Heart left ventricle (tissue), 16 donors: ENCODE results near the gene ADAMTS12. TPM values are rescaled to one million over a fixed set of nuclear protein-coding genes. Genes with fewer than 3 reads are reported as not detected.

Experiments used
- ATAC-seq, 4 donors: fragments of 200-7000 bp; cut with Tn5 transposase; one replicate each; pipeline ENCODE4 v1.9.1; 2020 to 2022; ENCODE audit warnings: moderate library complexity in 4 of 4, mild to moderate bottlenecking in 3 of 4, moderate number of reproducible peaks in 1 of 4
- DNase-seq, 5 donors: peaks; one replicate each; pipeline ENCODE4 v3.0.0-alpha.2; 2020
- H3K27ac ChIP-seq, 12 donors: fragments of 200-600 bp; sonication (generic) in 4 of 12; one replicate each; pipeline versions ENCODE4 v1.5.0 to v1.8.0; 2016 to 2022; ENCODE audit warnings: mild to moderate bottlenecking in 2 of 12
- H3K27me3 ChIP-seq, 9 donors: fragments of 200-600 bp; sonication (generic) in 2 of 9; one replicate each; pipeline versions ENCODE4 v1.5.1 to v1.8.0; 2016 to 2022; ENCODE audit warnings: mild to moderate bottlenecking in 3 of 9
- H3K36me3 ChIP-seq, 9 donors: fragments of 200-600 bp; sonication (generic) in 2 of 9; one replicate each; pipeline versions ENCODE4 v1.5.0 to v1.8.0; 2018 to 2022; ENCODE audit warnings: mild to moderate bottlenecking in 2 of 9
- H3K4me1 ChIP-seq, 12 donors: fragments of 200-600 bp; sonication (generic) in 4 of 12; one replicate each; pipeline versions ENCODE4 v1.5.0 to v1.8.0; 2016 to 2022; ENCODE audit warnings: mild to moderate bottlenecking in 3 of 12
- H3K4me3 ChIP-seq, 12 donors: fragments of 200-600 bp; sonication (generic) in 4 of 12; one replicate each; pipeline versions ENCODE4 v1.5.0 to v1.8.0; 2017 to 2022; ENCODE audit warnings: mild to moderate bottlenecking in 9 of 12, moderate library complexity in 4 of 12
- H3K9me3 ChIP-seq, 12 donors: fragments of 200-600 bp; sonication (generic) in 4 of 12; one replicate each; pipeline versions ENCODE4 v1.5.0 to v1.8.0; 2016 to 2022; ENCODE audit warnings: mild to moderate bottlenecking in 1 of 12
- POLR2A ChIP-seq, 2 donors: fragments of 450-650 bp; IDR thresholded peaks; one replicate each; pipeline ENCODE4 v1.6.1; 2017; ENCODE audit warnings: antibody characterized with exemption in 2 of 2, mild to moderate bottlenecking in 2 of 2, moderate library complexity in 2 of 2
- WGBS, 4 donors: extraction: QIAGEN DNeasy Blood & Tissue Kit in 2 of 4; methylation state at CpG; one replicate each; pipeline versions ENCODE4 v1.1.5 to v1.1.7; 2013 to 2018; 5-methylcytosine and 5-hydroxymethylcytosine counted together
- intact Hi-C, 10 donors: fragments of 100-400 bp; cut with DNase I; formaldehyde crosslinking; loops; one replicate each; pipeline versions ENCODE4 v1.11.1 to v1.14.2; 2022
- polyA plus RNA-seq, 2 donors: library from polyadenylated mRNA; stranded (reverse); fragments of 200-250 nt; gene quantifications; one replicate each; pipeline ENCODE4 v1.2.3, GENCODE V29; 2013
- total RNA-seq, 9 donors: library from RNA; depleted of rRNA in 2 of 9; stranded (reverse); fragments of >200 nt in 2 of 9; fragmentation: NEBNext Ultra II Directional in 3 of 9; extraction: Animal tissue kit (Norgen Biotek cat#: 25700) in 3 of 9; gene quantifications; one replicate each; pipeline versions ENCODE4 v1.1.0 to v1.2.4, GENCODE V29; 2016 to 2023
- TF ChIP-seq, protein P1 (sequence below), 12 donors: fragments of 200-600 bp; sonication (generic) in 4 of 12; IDR thresholded peaks; one replicate each; pipeline versions ENCODE4 v1.5.0 to v1.8.0; 2018 to 2022; ENCODE audit warnings: antibody characterized with exemption in 12 of 12, mild to moderate bottlenecking in 5 of 12
- donor health status: ischemic (EF 13 %, LVEDD 7.1; RV severe dilation, severe dysfunction).
- donor health status: healthy with polysubstance abuse.
- donor health status: DM: no; HTN: yes; CAD: no.
- donor health status: DM: no; HTN: no; CAD: no.
- donor health status: ischemic (EF 25% LVEDD 6.9; RV normal size, moderate dysfunction).
- donor health status: ischemic (EF 25% LVEDD 5.7; RV mildly dilated, moderate dysfunction).
- donor health status: healthy.
- donor health status: DM: yes; HTN: yes; CAD: no.
- donor health status: ischemic (EF 35%, LVEDD 5.7; RV mildly dilated, moderate dysfunction).
- donor health status: nonischemic (EF 11% LVEDD 7.7; RV severe dilation, severe dysfunction).
- donor health status: DM: yes; HTN: yes; CAD: no.
- donor health status: PGD.
- donor health status: ischemic (EF 29% LVEDD 5.4; RV normal size, mild dysfunction).
- donor health status: nonischemic (EF 23%, LVEDD 6.1; RV moderate dilation, normal function).

The ADAMTS12 gene
- total and polyA plus RNA-seq, 11 donors, result 0.72 to 4.7 (median 1.7) TPM

DNA sequence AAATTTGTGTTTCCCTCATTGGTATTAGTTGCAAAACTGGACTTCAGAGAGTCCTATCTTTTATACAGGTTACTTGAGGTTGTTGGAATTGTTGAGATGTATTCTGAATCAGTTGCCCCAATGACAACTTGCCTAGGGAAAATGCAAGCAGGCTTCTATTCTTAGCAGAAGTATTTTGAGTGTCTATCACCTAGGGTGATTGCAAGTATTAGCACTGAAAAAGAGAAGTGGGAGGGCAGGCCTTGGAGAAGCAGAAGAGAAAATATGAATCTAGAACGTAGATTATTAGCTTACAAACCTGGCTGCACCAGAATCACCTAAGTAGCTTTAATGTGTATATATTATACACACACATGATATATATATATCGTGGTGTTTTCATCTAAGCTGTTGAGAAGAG is 43.2 kb downstream of the ADAMTS12 start:
- 69 to 80% (median 75%) methylated on average over 2 of the region's 2 CpGs for WGBS, 4 donors
- ATAC-seq, result no peak

GRCh38 chr5:33846851-33847250 is 44.9 kb downstream of the ADAMTS12 start:
- no peak for TF ChIP-seq POLR2A (IDR thresholded peaks at IDR 0.05)
- TF ChIP-seq, protein P1, sequence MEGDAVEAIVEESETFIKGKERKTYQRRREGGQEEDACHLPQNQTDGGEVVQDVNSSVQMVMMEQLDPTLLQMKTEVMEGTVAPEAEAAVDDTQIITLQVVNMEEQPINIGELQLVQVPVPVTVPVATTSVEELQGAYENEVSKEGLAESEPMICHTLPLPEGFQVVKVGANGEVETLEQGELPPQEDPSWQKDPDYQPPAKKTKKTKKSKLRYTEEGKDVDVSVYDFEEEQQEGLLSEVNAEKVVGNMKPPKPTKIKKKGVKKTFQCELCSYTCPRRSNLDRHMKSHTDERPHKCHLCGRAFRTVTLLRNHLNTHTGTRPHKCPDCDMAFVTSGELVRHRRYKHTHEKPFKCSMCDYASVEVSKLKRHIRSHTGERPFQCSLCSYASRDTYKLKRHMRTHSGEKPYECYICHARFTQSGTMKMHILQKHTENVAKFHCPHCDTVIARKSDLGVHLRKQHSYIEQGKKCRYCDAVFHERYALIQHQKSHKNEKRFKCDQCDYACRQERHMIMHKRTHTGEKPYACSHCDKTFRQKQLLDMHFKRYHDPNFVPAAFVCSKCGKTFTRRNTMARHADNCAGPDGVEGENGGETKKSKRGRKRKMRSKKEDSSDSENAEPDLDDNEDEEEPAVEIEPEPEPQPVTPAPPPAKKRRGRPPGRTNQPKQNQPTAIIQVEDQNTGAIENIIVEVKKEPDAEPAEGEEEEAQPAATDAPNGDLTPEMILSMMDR (IDR thresholded peaks at IDR 0.05), result no peak
- peaks cover 0 to 13% (median 0%) of the 10 kb centered on the region in 12 donors for H3K4me1 ChIP-seq
- ATAC-seq (no peak), DNase-seq (no peak)
- intact Hi-C loops, result no loop called here
- H3K4me3 ChIP-seq, result no peak overlapping the region
- no peaks in the 10 kb centered on the region for H3K27me3 ChIP-seq
- H3K9me3 ChIP-seq, result no peaks in the 10 kb centered on the region
- no peak overlapping the region for H3K27ac ChIP-seq
- 61 to 74% (median 68%) methylated on average over 2 of the region's 2 CpGs for WGBS, 4 donors
- H3K36me3 ChIP-seq, result no peaks in the 10 kb centered on the region

More for the DNA sequence above, 43.2 kb downstream of the ADAMTS12 start:
- DNase-seq, result no peak
- Histone ChIP-seq H3K27me3 (no peaks in the 10 kb centered on the region), H3K36me3 (no peaks in the 10 kb centered on the region), H3K4me1 (peaks cover 0 to 24% (median 6%) of the 10 kb centered on the region in 12 donors), H3K4me3 (no peak overlapping the region), H3K27ac (no peak overlapping the region), H3K9me3 (no peaks in the 10 kb centered on the region)
- no peak for TF ChIP-seq POLR2A (IDR thresholded peaks at IDR 0.05)
- TF ChIP-seq, protein P1 (IDR thresholded peaks at IDR 0.05), result no peak
- intact Hi-C loops, result no loop called here

DNA sequence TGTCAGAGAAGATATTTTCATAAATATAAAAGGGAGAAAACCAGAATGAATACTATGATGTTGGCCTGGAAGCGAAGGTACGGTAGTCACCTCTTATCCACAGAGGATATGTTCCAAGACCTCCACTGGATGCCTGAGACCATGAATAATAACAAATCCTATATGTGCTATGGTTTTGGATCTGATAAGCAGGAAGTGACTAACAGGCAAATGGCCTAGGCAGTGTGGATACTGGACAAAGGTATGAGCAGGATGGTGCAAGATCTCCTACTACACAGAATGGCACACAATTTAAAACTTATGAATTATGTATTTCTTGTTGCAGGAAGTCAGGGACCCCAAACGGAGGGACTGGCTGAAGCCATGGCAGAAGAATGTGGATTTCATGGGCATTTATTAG is 48.2 kb downstream of the ADAMTS12 start:
- no peak for DNase-seq

DNA sequence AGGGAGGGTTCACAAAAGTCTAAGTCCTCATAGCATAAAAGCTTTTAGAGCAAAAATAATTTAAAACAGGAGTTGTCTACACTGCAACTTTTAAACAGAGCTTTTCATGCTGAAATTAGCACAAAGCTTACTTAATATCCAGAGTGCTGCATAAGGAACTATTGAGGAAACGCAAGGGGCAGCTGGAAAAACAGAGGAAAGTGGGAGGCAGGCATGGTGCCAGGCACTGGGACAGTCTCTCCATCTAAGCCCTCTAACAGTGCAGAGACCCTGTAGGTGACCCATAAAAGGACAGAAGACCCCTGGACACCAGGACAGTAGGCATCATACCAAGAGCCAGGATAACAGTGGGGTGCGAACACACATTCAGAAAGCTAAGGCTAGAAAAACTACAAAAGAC is 49.3 kb downstream of the ADAMTS12 start:
- TF ChIP-seq, protein P1 (IDR thresholded peaks at IDR 0.05), result no peak
- TF ChIP-seq POLR2A (IDR thresholded peaks at IDR 0.05), result no peak
- Histone ChIP-seq H3K27ac (no peak overlapping the region), H3K9me3 (no peaks in the 10 kb centered on the region), H3K36me3 (no peaks in the 10 kb centered on the region), H3K4me1 (peaks cover 0 to 5% (median 0%) of the 10 kb centered on the region in 12 donors), H3K4me3 (no peak overlapping the region), H3K27me3 (no peaks in the 10 kb centered on the region)
- DNase-seq (no peak), ATAC-seq (no peak)
- WGBS, 4 donors, result 75 to 90% (median 80%) methylated on average over 2 of the region's 2 CpGs
- intact Hi-C loops, result no loop called here

More for the DNA sequence above, 48.2 kb downstream of the ADAMTS12 start:
- Histone ChIP-seq H3K27me3 (no peaks in the 10 kb centered on the region), H3K4me1 (peaks cover 0 to 5% (median 0%) of the 10 kb centered on the region in 12 donors), H3K36me3 (no peaks in the 10 kb centered on the region), H3K9me3 (no peaks in the 10 kb centered on the region), H3K27ac (no peak overlapping the region), H3K4me3 (no peak overlapping the region)
- ATAC-seq, result no peak
- TF ChIP-seq, protein P1 (IDR thresholded peaks at IDR 0.05), result no peak
- no peak for TF ChIP-seq POLR2A (IDR thresholded peaks at IDR 0.05)
- intact Hi-C loops, result no loop called here
- 84 to 89% (median 87%) methylated on average over 3 of the region's 3 CpGs for WGBS, 4 donors
